Heart left ventricle (tissue), 16 donors: ENCODE data around the gene CMIP. TPM values are rescaled to one million over a fixed set of nuclear protein-coding genes. Genes with fewer than 3 reads are reported as not detected.

Source experiments
- ATAC-seq, 4 donors: fragments of 200-7000 bp; cut with Tn5 transposase; one replicate each; pipeline ENCODE4 v1.9.1; 2020 to 2022; ENCODE audit warnings: moderate library complexity in 4 of 4, mild to moderate bottlenecking in 3 of 4, moderate number of reproducible peaks in 1 of 4
- DNase-seq, 5 donors: peaks; one replicate each; pipeline ENCODE4 v3.0.0-alpha.2; 2020
- H3K27ac ChIP-seq, 12 donors: fragments of 200-600 bp; sonication (generic) in 4 of 12; one replicate each; pipeline versions ENCODE4 v1.5.0 to v1.8.0; 2016 to 2022; ENCODE audit warnings: mild to moderate bottlenecking in 2 of 12
- H3K27me3 ChIP-seq, 9 donors: fragments of 200-600 bp; sonication (generic) in 2 of 9; one replicate each; pipeline versions ENCODE4 v1.5.1 to v1.8.0; 2016 to 2022; ENCODE audit warnings: mild to moderate bottlenecking in 3 of 9
- H3K36me3 ChIP-seq, 9 donors: fragments of 200-600 bp; sonication (generic) in 2 of 9; one replicate each; pipeline versions ENCODE4 v1.5.0 to v1.8.0; 2018 to 2022; ENCODE audit warnings: mild to moderate bottlenecking in 2 of 9
- H3K4me1 ChIP-seq, 12 donors: fragments of 200-600 bp; sonication (generic) in 4 of 12; one replicate each; pipeline versions ENCODE4 v1.5.0 to v1.8.0; 2016 to 2022; ENCODE audit warnings: mild to moderate bottlenecking in 3 of 12
- H3K4me3 ChIP-seq, 12 donors: fragments of 200-600 bp; sonication (generic) in 4 of 12; one replicate each; pipeline versions ENCODE4 v1.5.0 to v1.8.0; 2017 to 2022; ENCODE audit warnings: mild to moderate bottlenecking in 9 of 12, moderate library complexity in 4 of 12
- H3K9me3 ChIP-seq, 12 donors: fragments of 200-600 bp; sonication (generic) in 4 of 12; one replicate each; pipeline versions ENCODE4 v1.5.0 to v1.8.0; 2016 to 2022; ENCODE audit warnings: mild to moderate bottlenecking in 1 of 12
- POLR2A ChIP-seq, 2 donors: fragments of 450-650 bp; IDR thresholded peaks; one replicate each; pipeline ENCODE4 v1.6.1; 2017; ENCODE audit warnings: antibody characterized with exemption in 2 of 2, mild to moderate bottlenecking in 2 of 2, moderate library complexity in 2 of 2
- WGBS, 4 donors: extraction: QIAGEN DNeasy Blood & Tissue Kit in 2 of 4; methylation state at CpG; one replicate each; pipeline versions ENCODE4 v1.1.5 to v1.1.7; 2013 to 2018; 5-methylcytosine and 5-hydroxymethylcytosine counted together
- intact Hi-C, 10 donors: fragments of 100-400 bp; cut with DNase I; formaldehyde crosslinking; loops; one replicate each; pipeline versions ENCODE4 v1.11.1 to v1.14.2; 2022
- polyA plus RNA-seq, 2 donors: library from polyadenylated mRNA; stranded (reverse); fragments of 200-250 nt; gene quantifications; one replicate each; pipeline ENCODE4 v1.2.3, GENCODE V29; 2013
- total RNA-seq, 9 donors: library from RNA; depleted of rRNA in 2 of 9; stranded (reverse); fragments of >200 nt in 2 of 9; fragmentation: NEBNext Ultra II Directional in 3 of 9; extraction: Animal tissue kit (Norgen Biotek cat#: 25700) in 3 of 9; gene quantifications; one replicate each; pipeline versions ENCODE4 v1.1.0 to v1.2.4, GENCODE V29; 2016 to 2023
- TF ChIP-seq, protein P1 (sequence below), 12 donors: fragments of 200-600 bp; sonication (generic) in 4 of 12; IDR thresholded peaks; one replicate each; pipeline versions ENCODE4 v1.5.0 to v1.8.0; 2018 to 2022; ENCODE audit warnings: antibody characterized with exemption in 12 of 12, mild to moderate bottlenecking in 5 of 12
- donor health status: ischemic (EF 13 %, LVEDD 7.1; RV severe dilation, severe dysfunction).
- donor health status: healthy with polysubstance abuse.
- donor health status: DM: no; HTN: yes; CAD: no.
- donor health status: DM: no; HTN: no; CAD: no.
- donor health status: ischemic (EF 25% LVEDD 6.9; RV normal size, moderate dysfunction).
- donor health status: ischemic (EF 25% LVEDD 5.7; RV mildly dilated, moderate dysfunction).
- donor health status: healthy.
- donor health status: DM: yes; HTN: yes; CAD: no.
- donor health status: ischemic (EF 35%, LVEDD 5.7; RV mildly dilated, moderate dysfunction).
- donor health status: nonischemic (EF 11% LVEDD 7.7; RV severe dilation, severe dysfunction).
- donor health status: DM: yes; HTN: yes; CAD: no.
- donor health status: PGD.
- donor health status: ischemic (EF 29% LVEDD 5.4; RV normal size, mild dysfunction).
- donor health status: nonischemic (EF 23%, LVEDD 6.1; RV moderate dilation, normal function).

The CMIP gene
- total and polyA plus RNA-seq, 11 donors, result 4.1 to 48.8 (median 10.6) TPM

DNA sequence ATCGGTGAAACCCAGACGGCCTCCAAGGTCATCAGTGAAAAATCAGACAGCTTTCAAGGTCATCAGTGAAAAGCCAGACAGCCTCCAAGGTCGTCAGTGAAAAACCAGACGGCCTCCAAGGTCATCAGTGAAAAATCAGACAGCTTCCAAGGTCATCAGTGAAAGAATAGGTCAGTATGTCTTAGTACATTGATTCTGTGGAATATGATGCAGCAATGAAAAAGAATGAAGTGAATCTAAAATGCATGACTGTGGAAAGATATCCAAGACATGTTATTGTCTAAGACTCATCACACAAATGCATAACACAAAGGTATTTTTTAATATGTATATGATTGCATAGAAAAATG lies 72.5 kb downstream of the CMIP start:
- intact Hi-C loops, result no loop called here
- ATAC-seq, result no peak
- Histone ChIP-seq H3K4me1 (peaks cover 0 to 72% (median 34%) of the 10 kb centered on the region in 12 donors), H3K36me3 (no peaks in the 10 kb centered on the region), H3K4me3 (no peak overlapping the region), H3K27me3 (no peaks in the 10 kb centered on the region), H3K9me3 (no peaks in the 10 kb centered on the region), H3K27ac (peak overlapping the region in 6 of 12 donors; percentile 46 to 81 (median 54))
- TF ChIP-seq, protein P1, sequence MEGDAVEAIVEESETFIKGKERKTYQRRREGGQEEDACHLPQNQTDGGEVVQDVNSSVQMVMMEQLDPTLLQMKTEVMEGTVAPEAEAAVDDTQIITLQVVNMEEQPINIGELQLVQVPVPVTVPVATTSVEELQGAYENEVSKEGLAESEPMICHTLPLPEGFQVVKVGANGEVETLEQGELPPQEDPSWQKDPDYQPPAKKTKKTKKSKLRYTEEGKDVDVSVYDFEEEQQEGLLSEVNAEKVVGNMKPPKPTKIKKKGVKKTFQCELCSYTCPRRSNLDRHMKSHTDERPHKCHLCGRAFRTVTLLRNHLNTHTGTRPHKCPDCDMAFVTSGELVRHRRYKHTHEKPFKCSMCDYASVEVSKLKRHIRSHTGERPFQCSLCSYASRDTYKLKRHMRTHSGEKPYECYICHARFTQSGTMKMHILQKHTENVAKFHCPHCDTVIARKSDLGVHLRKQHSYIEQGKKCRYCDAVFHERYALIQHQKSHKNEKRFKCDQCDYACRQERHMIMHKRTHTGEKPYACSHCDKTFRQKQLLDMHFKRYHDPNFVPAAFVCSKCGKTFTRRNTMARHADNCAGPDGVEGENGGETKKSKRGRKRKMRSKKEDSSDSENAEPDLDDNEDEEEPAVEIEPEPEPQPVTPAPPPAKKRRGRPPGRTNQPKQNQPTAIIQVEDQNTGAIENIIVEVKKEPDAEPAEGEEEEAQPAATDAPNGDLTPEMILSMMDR (IDR thresholded peaks at IDR 0.05), result no peak
- DNase-seq, result no peak
- 75 to 95% (median 84%) methylated on average over 4 of the region's 4 CpGs for WGBS, 4 donors

DNA sequence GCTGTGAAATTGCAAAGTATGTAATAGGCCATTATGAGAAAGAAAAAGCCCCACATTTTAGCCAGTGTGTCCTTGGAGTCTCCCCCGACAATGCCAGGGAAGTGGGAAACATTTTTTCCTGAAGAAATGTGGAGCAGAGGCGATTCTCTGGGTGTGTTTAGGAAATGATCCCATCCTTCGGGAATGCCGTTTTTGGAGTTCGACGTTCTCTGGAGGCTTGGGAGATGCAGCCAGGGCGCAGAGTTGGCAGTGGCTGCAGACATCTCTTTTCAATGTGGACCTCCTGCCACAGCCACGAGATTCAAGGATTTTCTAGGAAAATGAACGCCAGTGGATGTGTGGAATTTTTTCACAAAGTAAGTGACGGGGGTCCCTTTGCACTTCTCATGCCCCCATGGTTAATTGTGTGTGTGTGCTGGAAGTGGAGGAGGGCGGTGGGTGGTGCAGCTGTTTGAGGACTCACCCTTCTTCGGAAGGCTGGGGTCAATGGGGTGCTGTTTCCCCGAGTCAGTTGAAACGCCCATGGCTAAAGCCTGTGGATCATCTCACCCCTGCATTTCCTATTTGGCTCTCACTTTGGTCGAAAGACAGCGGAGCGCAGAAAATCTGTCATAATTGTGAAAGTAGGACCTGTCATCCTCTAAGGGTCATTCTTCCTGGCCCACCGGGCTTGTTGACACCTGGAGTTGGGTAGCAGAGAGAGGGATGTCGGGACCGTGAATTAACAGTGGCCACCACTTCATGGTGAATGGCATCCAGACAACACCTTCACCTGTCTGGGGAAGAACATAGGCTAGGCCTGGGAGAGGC lies 73.2 kb downstream of the CMIP start:
- Histone ChIP-seq H3K9me3 (no peaks in the 10 kb centered on the region), H3K4me1 (peaks cover 0 to 70% (median 30%) of the 10 kb centered on the region in 12 donors), H3K36me3 (no peaks in the 10 kb centered on the region), H3K27ac (peak overlapping the region in 9 of 12 donors; percentile 18 to 81 (median 53)), H3K4me3 (peak overlapping the region in 3 of 12 donors; percentile 3 to 33 (median 19)), H3K27me3 (no peaks in the 10 kb centered on the region)
- DNase-seq (no peak), ATAC-seq (peak in 1 of 4 donors; percentile 17)
- TF ChIP-seq, protein P1 (IDR thresholded peaks at IDR 0.05), result no peak
- no peak for TF ChIP-seq POLR2A (IDR thresholded peaks at IDR 0.05)
- intact Hi-C loops, result no loop called here
- 57 to 65% (median 62%) methylated on average over 20 of the region's 20 CpGs for WGBS, 4 donors

DNA sequence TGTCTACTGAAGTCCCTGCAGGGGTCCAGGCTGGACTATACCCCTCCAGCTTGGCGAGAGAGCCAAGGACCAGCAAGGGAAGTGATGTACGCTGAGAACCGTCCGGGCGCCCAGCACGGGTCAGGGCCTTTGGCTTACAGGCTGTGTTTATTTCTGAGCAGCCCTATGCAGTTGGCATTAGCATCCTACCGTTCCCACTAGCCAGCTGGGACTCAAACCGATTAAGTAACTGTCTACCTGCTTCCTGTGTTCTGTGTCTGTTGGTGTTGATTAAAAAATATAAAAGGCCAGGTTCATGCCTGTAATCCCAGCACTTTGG lies 73.8 kb downstream of the CMIP start:
- peaks cover 0 to 70% (median 24%) of the 10 kb centered on the region in 12 donors for H3K4me1 ChIP-seq
- WGBS, 4 donors, result 61 to 91% (median 65%) methylated on average over 7 to 8 of the region's 8 CpGs
- H3K9me3 ChIP-seq, result no peaks in the 10 kb centered on the region
- TF ChIP-seq, protein P1 (IDR thresholded peaks at IDR 0.05), result no peak
- TF ChIP-seq POLR2A (IDR thresholded peaks at IDR 0.05), result no peak
- H3K4me3 ChIP-seq, result peak overlapping the region in 3 of 12 donors; percentile 3 to 33 (median 19)
- peaks cover 0 to 3% (median 0%) of the 10 kb centered on the region in 9 donors for H3K36me3 ChIP-seq
- intact Hi-C loops, result no loop called here
- peak overlapping the region in 9 of 12 donors; percentile 18 to 81 (median 53) for H3K27ac ChIP-seq
- peak in 1 of 4 donors; percentile 18 for ATAC-seq
- no peaks in the 10 kb centered on the region for H3K27me3 ChIP-seq
- DNase-seq, result no peak

DNA sequence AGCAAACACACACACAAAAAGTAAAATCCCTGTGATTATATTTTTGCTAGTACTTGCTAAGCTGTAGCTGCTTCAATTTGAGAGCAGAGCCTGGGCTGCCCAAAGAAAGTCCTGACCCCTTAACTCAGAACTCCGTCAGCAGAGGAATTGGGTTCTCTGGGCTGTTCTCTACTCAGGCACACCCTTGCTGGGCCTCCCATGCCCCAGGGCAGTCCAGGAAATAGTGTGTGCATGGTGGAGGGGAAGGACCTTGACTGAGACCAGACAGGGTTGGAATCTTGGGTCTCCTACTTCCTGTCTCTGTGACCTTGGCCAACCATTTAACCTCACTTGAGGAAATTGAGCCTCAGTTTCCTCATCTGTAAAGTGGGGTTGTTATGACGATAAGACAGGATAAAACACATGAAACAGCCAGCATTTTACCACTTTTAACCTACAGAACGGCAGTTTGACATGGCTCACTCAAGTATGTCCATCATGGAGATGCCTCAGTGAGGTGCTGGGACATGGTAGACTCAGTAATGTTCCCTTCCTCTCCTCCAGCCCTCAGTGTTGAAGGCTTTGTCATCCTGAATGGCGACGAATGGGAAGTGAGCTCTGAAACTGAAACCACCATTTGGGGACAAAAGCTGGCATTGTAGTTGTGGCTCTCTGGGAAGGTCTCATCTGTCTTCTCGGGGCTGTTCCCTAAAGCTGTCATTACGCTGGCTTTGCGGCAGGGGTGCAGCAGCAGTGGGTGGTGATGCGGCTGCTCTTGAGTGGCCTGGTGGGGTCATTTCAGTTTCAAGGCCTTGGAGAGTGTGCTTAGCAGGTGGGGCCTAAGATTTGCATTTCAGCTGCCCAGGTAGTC lies 74.9 kb downstream of the CMIP start:
- peak overlapping the region in 2 of 12 donors; percentile 8 to 81 for H3K27ac ChIP-seq
- 84 to 90% (median 87%) methylated on average over 9 of the region's 9 CpGs for WGBS, 4 donors
- ATAC-seq (peak in 2 of 4 donors; percentile 14 to 25), DNase-seq (no peak)
- TF ChIP-seq POLR2A (IDR thresholded peaks at IDR 0.05), result no peak
- TF ChIP-seq, protein P1 (IDR thresholded peaks at IDR 0.05), result no peak
- H3K4me1 ChIP-seq, result peaks cover 0 to 68% (median 13%) of the 10 kb centered on the region in 12 donors
- intact Hi-C loops, result no loop called here
- no peak overlapping the region for H3K4me3 ChIP-seq
- peaks cover 0 to 8% (median 0%) of the 10 kb centered on the region in 9 donors for H3K36me3 ChIP-seq
- no peaks in the 10 kb centered on the region for H3K9me3 ChIP-seq
- no peaks in the 10 kb centered on the region for H3K27me3 ChIP-seq
